GM21723 (cell line): Measurements from ENCODE around the gene FYB1.
A peak's percentile ranks its signal among the peaks of the same experiment; 100 is the strongest.

Source experiments
- ATAC-seq: cut with Tn5 transposase; IDR thresholded peaks from one replicate; pipeline ENCODE4 v1.9.1; 2021; ENCODE audit warnings: mild to moderate bottlenecking, moderate library complexity; ENCODE audit not compliant: unreplicated experiment

Gene FYB1

GRCh38 chr5:39207345-39208045 lies 11.9 kb downstream of the FYB1 start:
- no peak for ATAC-seq

- no peak for ATAC-seq
Observed at GRCh38 chr5:39206630-39207321, 12.6 kb downstream of the FYB1 start.

DNA sequence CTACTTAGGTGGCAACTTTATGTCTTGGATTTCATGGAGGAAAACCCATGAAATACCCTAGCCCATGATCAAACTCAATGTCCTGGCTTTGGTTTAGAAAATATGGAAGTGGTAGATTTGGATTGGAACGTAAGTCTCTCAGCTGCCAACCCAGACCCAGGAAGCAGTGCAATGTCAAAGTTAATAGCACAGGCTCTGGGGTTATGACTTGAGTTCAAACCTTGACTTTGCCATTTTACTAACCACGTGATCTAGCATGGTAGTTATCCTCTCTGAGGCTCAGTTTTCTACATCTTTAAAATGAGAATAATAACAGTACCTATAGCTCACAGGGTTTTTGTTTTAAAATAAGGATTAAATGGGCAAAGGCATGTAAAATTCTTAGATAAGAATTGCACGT lies 13.8 kb downstream of the FYB1 start:
- no peak for ATAC-seq

- ATAC-seq, result no peak
Observed at GRCh38 chr5:39203951-39204350, 15.4 kb downstream of the FYB1 start.

- ATAC-seq, result no peak
Observed at GRCh38 chr5:39203275-39203922, 16.0 kb downstream of the FYB1 start.

DNA sequence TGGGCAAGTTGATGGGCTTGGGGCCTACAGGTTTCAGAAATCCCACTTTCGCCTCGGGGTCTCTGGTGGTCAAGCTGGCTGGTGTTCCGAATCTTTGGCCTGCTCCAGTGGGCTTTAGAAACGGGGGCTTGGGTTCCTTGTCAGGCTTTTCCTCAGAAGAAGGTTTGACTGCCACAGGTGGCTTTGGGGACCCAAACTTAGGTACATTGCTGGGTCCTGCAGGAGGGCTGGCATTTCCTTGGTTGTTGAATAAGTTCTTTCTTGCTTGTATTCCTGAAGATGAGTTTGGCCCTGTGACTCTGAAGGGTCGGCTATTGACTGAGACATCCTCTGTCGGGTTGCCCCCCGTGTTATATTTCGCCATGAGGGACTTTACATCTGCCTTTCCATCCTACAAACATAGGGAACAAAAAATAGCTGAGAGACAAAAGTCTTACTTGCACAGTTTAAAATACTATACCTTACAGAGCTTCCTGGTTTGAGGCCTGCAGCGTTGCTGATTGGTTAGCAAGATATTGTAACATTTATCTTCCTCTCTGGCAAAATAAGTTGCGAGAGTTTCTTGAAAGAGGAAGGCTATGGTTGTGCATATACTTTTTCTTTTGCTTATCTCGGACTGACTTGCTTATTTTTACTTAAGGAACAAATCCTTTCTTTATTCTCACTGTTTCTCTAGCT lies 16.6 kb downstream of the FYB1 start:
- no peak for ATAC-seq

DNA sequence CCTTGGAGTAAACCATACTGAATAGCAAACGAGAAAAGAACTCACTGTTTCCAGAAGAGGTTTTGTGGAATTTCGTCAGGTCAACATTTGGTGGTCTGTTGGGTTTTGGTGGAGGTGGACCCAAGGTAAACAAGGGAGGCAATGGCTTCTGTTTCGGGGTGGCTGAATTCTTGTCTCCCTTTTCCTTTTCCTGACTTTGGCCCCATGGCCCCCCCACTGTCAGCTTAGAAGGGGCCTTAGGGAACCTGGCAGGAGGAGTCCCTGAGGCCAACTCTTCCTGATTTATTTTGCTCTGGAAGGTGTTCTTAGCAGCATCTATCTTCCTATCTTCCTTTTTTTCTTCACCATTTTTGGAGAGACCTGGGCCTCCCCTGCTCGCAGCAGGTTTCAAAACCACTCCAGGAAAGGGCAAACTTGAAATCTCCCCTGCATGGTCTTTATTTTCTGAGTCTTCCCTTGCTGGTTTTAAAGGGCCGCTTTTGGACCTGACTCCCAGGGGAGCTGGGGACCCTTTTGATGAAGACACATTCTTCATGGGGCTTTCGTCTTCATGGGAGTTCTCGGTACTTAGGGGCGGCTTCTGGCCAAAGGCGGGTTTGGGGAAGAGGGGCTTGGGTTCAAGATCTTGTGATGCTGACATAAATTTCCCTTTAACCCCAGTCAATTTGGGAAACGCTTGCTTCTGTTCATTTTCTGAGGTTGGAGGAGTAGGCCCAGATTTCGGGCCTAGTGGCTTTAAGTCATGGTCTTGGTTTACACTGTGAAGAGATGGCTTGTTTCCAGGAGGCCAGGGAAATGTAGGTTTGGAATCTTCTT lies 17.4 kb downstream of the FYB1 start:
- no peak for ATAC-seq

DNA sequence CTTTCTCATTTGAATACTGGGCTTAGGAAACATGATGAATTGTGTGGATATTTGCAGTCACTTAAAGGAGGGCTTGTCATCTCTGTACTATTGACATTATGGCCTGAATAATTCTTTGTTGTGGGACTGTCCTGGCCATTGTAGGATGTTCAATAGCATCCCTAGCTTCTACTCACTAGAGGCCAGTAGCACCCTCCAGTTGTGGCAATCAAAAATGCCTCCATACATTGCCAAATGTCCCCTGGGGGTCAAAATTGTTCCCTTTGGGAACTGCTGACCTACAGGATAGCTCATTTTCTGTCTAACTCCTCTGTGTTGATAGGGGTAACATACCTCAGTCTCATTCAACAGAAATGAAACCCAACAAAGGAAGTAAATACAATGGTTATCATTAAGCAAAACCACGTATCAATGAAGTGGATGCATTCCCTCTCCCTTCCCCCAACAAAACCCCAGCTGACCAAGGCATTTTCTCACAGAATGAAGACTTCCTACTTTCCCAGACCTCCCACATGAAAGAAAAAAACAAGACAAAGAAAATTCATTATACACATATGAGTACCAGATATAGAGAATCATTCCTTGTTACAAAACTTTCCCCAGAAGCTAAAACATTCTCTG lies 18.1 kb downstream of the FYB1 start:
- no peak for ATAC-seq

DNA sequence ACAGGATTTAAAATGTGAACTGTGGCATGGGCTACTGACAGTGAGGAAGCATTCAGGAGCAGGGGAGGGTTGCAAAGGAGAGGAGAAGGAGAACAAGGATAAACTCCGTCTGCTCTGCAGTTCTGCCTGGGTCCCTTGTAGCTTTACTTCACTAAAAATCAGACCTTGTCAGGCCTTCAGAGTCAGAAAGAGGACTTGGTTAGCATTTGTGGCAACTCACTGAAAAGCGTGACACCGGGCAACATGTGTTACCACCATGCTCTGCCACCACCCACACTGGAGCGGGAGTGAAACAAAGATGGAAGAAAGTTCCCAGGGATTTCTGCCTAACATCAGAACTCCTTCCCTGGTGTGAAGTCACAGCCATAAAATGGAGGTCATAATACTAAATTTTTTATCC lies 19.3 kb downstream of the FYB1 start:
- ATAC-seq, result no peak

GRCh38 chr5:39199335-39199734 lies 20.0 kb downstream of the FYB1 start:
- no peak for ATAC-seq

GRCh38 chr5:39198127-39198526 lies 21.2 kb downstream of the FYB1 start:
- no peak for ATAC-seq

GRCh38 chr5:39197556-39197955 lies 21.8 kb downstream of the FYB1 start:
- ATAC-seq, result no peak

GRCh38 chr5:39195198-39195826 lies 24.1 kb downstream of the FYB1 start:
- no peak for ATAC-seq

DNA sequence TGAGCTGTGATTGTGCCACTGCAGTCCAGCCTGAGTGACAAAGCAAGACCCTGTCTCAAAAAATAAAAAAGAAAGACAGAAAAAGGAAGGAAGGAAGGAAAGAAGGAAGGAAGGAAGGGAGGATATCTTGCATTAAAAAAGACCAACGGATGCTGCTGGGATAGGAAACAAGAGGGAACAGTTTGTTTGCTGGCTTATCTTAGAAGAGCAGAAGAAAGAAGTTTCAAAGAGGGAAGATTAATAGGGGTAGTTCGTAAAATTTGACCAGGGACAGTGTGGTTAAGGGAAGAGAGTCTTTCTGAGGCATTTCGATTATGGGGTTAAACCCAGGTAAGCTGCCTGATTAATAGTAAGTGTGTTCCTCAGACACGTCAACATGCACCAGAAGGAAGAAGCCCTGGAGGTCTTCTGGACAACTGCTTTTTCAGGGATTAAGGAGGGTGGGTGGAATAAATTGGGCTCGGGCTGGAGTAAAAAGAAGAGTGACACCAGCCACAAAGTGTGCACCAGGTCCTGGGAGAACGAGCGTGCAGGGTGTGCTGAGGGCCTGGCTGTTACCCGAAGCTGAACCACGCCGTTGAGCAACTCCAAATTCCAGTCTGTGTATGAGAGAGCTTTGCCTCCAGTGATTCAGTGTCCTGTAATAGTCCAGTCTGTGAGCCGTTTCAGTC lies 24.8 kb downstream of the FYB1 start:
- no peak for ATAC-seq

DNA sequence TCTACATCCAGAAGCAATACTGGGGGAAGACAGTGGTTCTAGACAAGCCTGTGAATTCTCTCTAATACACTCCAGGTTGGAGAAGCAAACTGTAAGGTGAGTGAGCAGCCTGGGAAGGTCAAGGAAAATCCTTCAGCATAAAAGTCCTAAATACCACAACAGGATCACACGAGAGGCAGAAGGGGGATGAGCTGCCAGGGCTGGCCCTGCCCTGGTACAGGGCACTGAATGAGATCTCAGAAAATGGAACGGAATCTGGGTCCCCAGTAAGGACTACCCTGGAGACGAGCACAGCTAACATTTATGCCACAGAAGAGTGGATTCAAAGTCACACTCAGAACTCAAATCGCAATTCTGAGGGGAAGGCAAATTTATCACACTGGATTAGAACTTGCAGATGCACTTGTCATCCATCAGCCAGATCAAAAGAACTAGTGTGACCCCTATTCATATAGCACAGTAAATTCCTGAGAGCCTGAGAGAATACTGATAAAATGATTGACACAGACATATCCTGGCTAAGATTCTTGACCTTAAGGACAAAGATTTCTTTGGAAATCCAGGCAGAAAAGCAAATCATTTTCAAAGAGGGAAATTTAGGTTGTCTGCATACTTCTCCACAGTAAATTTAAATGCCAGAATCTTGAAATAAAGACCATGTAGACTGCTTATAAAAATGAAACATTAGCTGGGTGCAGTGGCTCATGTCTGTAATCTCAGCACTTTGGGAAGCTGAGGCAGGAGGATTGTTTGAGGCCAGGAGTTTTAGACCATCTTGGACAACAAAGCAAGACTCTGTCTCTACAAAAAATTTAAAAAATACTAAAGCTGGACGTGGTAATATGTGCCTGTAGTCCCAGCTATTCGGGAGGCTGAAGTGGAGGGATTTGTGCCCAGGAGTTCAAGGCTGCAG lies 25.6 kb downstream of the FYB1 start:
- no peak for ATAC-seq

DNA sequence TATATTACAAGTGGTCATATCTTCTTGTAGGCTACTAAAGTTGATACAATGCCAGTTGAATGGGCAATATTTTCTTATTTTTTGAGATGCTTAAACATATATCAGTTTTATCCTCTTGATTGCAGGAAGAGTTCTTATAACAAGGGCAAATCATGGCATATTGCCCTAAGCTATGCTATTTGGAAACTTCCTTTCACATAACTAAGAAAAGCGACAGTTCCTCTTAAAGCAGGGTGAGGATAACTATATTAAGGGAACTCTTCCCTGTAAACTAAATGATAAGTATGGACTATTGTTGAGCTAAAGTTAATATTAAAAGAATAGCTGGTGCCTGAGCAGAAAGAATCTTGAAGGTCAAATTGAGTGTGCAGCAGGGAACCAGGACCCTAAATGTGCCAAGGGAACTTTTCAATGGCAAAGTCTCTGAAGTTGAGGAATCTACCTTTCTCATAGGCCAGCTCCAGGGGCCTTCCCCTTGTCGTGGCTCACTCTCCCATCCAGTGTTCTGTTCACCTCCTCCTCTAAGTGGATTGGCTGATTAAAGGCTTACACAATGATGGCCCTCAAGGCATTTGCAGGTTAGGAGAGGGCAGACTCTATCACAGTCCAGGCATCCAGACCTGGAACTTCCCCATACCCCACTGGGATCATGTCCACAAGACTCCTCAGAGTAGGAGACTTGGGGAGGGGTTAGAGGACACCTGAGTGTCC lies 26.8 kb downstream of the FYB1 start:
- ATAC-seq, result no peak

DNA sequence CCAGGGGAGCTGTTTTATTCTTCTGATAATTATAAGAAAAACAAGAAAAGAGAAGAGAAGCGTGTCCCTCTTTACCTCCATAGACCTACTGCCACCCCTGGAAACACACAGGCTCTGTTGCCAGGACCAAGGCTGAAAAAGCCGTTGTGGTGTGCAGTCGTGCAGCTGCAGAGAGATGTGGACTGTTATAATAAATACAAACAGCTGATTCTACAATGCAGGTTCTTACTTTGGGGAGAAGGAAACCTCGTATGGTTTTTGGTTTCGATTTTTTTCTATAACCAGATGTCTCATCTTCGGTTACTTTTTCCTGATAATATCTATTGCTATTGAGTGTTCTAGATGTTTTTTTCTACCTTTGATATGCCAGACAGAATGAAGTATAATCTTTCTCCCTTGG lies 28.1 kb downstream of the FYB1 start:
- peak; percentile 79 for ATAC-seq
